ENCODE results near the gene HSPA6. TPM values are rescaled to one million over a fixed set of nuclear protein-coding genes. Genes with fewer than 3 reads are reported as not detected.
"Not testable (repeated sequence)": the region's sequence is repeated elsewhere in the genome, so short reads cannot be mapped to it uniquely, and the experiment has no call there.

The HSPA6 gene
- total RNA-seq, 1 donor from 2014 or later: 0.68 TPM

DNA sequence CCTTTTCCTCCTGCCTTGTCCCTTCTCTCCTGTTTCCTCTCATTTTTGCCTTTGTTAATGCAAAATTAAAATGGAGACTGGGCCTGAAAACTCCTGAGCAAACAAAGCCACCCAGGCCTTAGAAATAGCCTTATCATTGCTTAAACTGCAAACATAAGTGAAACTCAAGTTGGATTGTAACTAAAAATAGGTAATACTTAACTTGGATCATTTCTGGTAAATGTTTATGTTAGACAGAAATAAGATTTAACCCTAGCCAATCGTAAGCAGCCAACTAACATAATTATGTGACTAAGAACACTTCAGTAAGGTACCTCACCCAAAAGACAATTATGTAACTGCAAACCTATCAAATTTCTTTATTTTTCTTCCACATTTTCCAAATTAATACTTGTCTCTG is 10.4 kb upstream of the HSPA6 start:
- not testable (repeated sequence) for H3K4me2 ChIP-seq (ENCODE audit: low read length); DNase-seq (ENCODE audit: low read depth); H2AFZ ChIP-seq (ENCODE audit: low read depth, low read length); H3K9me3 ChIP-seq (ENCODE audit: insufficient read depth, low read depth, low read length); H3K4me3 Mint-ChIP-seq (ENCODE audit: unreplicated experiment); H3K79me2 ChIP-seq (ENCODE audit: insufficient read depth, low read length); H3K27me3 Mint-ChIP-seq (ENCODE audit: low read depth, unreplicated experiment); H3K27ac ChIP-seq (ENCODE audit: low read depth, low read length); FAIRE-seq; H3K27me3 ChIP-seq (ENCODE audit: insufficient read depth, low read length); H3K4me3 ChIP-seq (ENCODE audit: insufficient read depth, low read depth, low read length); H3K9ac ChIP-seq (ENCODE audit: low read length); H3K4me1 ChIP-seq (ENCODE audit: insufficient read depth, low read length); H4K20me1 ChIP-seq (ENCODE audit: insufficient read depth, low read length); H3K36me3 Mint-ChIP-seq (ENCODE audit: low read depth, unreplicated experiment); H3K36me3 ChIP-seq (ENCODE audit: insufficient read depth, low read length); H3K9me3 Mint-ChIP-seq (ENCODE audit: unreplicated experiment)
- H3K27ac Mint-ChIP-seq (ENCODE audit: unreplicated experiment): peak overlapping the region; percentile 62
- peaks cover 11% of the 10 kb centered on the region for H3K4me1 Mint-ChIP-seq (ENCODE audit: low read depth, unreplicated experiment)

DNA sequence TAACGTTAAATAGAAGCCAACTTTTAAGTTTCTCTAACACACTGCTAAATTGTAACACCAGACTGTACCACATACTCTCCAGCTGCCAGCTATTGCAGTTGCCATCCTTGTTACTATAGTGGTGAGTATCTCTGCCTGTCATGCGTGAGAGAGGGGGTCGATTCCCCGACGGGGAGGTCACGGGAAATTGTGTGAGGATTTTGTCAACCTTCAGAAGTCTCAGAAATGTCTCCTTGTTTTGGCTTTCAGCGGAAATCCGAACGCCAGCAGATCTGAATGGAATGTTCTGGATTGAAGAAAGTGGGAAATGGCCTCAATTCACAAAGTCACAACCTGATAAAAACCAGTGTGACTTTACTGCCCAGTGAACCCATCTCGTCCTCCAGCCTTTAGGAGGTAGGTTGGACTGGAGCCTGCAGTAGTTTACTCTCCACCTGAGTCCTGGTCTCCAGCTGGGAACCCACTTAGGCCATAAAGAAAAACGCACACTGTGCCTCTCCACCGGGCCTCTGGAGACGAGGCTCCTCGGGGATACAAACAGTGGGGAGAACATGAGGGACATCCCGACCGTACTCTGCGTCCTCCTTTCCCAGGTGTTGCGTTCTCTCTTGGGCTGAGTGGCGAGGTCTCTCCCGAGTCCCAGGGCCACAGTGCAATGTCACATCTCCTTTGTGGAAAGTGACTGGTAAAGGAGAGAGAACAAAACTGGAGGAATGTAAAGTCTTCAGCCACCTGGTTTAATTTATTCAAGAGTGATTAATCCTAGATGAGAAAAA is 1.1 kb upstream of the HSPA6 start:
- H3K4me1 ChIP-seq (ENCODE audit: insufficient read depth, low read length); H3K9me3 Mint-ChIP-seq (ENCODE audit: unreplicated experiment); H3K36me3 Mint-ChIP-seq (ENCODE audit: low read depth, unreplicated experiment); H3K79me2 ChIP-seq (ENCODE audit: insufficient read depth, low read length); H3K4me2 ChIP-seq (ENCODE audit: low read length); DNase-seq (ENCODE audit: low read depth); H4K20me1 ChIP-seq (ENCODE audit: insufficient read depth, low read length); H3K36me3 ChIP-seq (ENCODE audit: insufficient read depth, low read length); H3K27me3 ChIP-seq (ENCODE audit: insufficient read depth, low read length); H2AFZ ChIP-seq (ENCODE audit: low read depth, low read length); H3K4me3 ChIP-seq (ENCODE audit: insufficient read depth, low read depth, low read length); H3K27ac ChIP-seq (ENCODE audit: low read depth, low read length); H3K9ac ChIP-seq (ENCODE audit: low read length); H3K9me3 ChIP-seq (ENCODE audit: insufficient read depth, low read depth, low read length); FAIRE-seq; H3K4me1 Mint-ChIP-seq (ENCODE audit: low read depth, unreplicated experiment): not testable (repeated sequence)
- Mint-ChIP-seq H3K27ac (ENCODE audit: unreplicated experiment) (peak overlapping the region; percentile 91), H3K27me3 (ENCODE audit: low read depth, unreplicated experiment) (peaks cover 14% of the 10 kb centered on the region), H3K4me3 (ENCODE audit: unreplicated experiment) (peak overlapping the region; percentile 86)

DNA sequence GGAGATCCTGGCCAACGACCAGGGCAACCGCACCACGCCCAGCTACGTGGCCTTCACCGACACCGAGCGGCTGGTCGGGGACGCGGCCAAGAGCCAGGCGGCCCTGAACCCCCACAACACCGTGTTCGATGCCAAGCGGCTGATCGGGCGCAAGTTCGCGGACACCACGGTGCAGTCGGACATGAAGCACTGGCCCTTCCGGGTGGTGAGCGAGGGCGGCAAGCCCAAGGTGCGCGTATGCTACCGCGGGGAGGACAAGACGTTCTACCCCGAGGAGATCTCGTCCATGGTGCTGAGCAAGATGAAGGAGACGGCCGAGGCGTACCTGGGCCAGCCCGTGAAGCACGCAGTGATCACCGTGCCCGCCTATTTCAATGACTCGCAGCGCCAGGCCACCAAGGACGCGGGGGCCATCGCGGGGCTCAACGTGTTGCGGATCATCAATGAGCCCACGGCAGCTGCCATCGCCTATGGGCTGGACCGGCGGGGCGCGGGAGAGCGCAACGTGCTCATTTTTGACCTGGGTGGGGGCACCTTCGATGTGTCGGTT is 477 bp downstream of the HSPA6 start:
- H3K9me3 Mint-ChIP-seq (ENCODE audit: unreplicated experiment); H4K20me1 ChIP-seq (ENCODE audit: insufficient read depth, low read length); H3K4me1 Mint-ChIP-seq (ENCODE audit: low read depth, unreplicated experiment); H3K79me2 ChIP-seq (ENCODE audit: insufficient read depth, low read length); DNase-seq (ENCODE audit: low read depth); FAIRE-seq; H3K9ac ChIP-seq (ENCODE audit: low read length); H3K36me3 ChIP-seq (ENCODE audit: insufficient read depth, low read length); H3K9me3 ChIP-seq (ENCODE audit: insufficient read depth, low read depth, low read length); H3K36me3 Mint-ChIP-seq (ENCODE audit: low read depth, unreplicated experiment); H3K27ac Mint-ChIP-seq (ENCODE audit: unreplicated experiment); H3K4me1 ChIP-seq (ENCODE audit: insufficient read depth, low read length); H3K27me3 ChIP-seq (ENCODE audit: insufficient read depth, low read length); H3K27ac ChIP-seq (ENCODE audit: low read depth, low read length): not testable (repeated sequence)
- H3K4me3 ChIP-seq (ENCODE audit: insufficient read depth, low read depth, low read length): peak overlapping the region; percentile 42
- Mint-ChIP-seq H3K4me3 (ENCODE audit: unreplicated experiment) (peak overlapping the region; percentile 74), H3K27me3 (ENCODE audit: low read depth, unreplicated experiment) (peaks cover 16% of the 10 kb centered on the region)
- H3K4me2 ChIP-seq (ENCODE audit: low read length): peak overlapping the region; percentile 66
- peak overlapping the region; percentile 73 for H2AFZ ChIP-seq (ENCODE audit: low read depth, low read length)

DNA sequence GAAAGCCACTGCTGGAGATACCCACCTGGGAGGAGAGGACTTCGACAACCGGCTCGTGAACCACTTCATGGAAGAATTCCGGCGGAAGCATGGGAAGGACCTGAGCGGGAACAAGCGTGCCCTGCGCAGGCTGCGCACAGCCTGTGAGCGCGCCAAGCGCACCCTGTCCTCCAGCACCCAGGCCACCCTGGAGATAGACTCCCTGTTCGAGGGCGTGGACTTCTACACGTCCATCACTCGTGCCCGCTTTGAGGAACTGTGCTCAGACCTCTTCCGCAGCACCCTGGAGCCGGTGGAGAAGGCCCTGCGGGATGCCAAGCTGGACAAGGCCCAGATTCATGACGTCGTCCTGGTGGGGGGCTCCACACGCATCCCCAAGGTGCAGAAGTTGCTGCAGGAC is 981 bp downstream of the HSPA6 start:
- peaks cover 16% of the 10 kb centered on the region for H3K27me3 Mint-ChIP-seq (ENCODE audit: low read depth, unreplicated experiment)

DNA sequence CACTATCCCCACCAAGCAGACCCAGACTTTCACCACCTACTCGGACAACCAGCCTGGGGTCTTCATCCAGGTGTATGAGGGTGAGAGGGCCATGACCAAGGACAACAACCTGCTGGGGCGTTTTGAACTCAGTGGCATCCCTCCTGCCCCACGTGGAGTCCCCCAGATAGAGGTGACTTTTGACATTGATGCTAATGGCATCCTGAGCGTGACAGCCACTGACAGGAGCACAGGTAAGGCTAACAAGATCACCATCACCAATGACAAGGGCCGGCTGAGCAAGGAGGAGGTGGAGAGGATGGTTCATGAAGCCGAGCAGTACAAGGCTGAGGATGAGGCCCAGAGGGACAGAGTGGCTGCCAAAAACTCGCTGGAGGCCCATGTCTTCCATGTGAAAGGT is 1.6 kb downstream of the HSPA6 start:
- not testable (repeated sequence) for H4K20me1 ChIP-seq (ENCODE audit: insufficient read depth, low read length); DNase-seq (ENCODE audit: low read depth); H3K9me3 Mint-ChIP-seq (ENCODE audit: unreplicated experiment); H3K36me3 ChIP-seq (ENCODE audit: insufficient read depth, low read length); FAIRE-seq; H2AFZ ChIP-seq (ENCODE audit: low read depth, low read length); H3K27me3 ChIP-seq (ENCODE audit: insufficient read depth, low read length); H3K4me1 Mint-ChIP-seq (ENCODE audit: low read depth, unreplicated experiment); H3K27ac ChIP-seq (ENCODE audit: low read depth, low read length); H3K4me2 ChIP-seq (ENCODE audit: low read length); H3K36me3 Mint-ChIP-seq (ENCODE audit: low read depth, unreplicated experiment); H3K4me1 ChIP-seq (ENCODE audit: insufficient read depth, low read length); H3K4me3 ChIP-seq (ENCODE audit: insufficient read depth, low read depth, low read length); H3K9ac ChIP-seq (ENCODE audit: low read length); H3K79me2 ChIP-seq (ENCODE audit: insufficient read depth, low read length); H3K4me3 Mint-ChIP-seq (ENCODE audit: unreplicated experiment); H3K9me3 ChIP-seq (ENCODE audit: insufficient read depth, low read depth, low read length); H3K27ac Mint-ChIP-seq (ENCODE audit: unreplicated experiment)
- H3K27me3 Mint-ChIP-seq (ENCODE audit: low read depth, unreplicated experiment): peaks cover 16% of the 10 kb centered on the region

More for the DNA sequence above, 981 bp downstream of the HSPA6 start:
- H3K4me3 ChIP-seq (ENCODE audit: insufficient read depth, low read depth, low read length); H4K20me1 ChIP-seq (ENCODE audit: insufficient read depth, low read length); H3K36me3 Mint-ChIP-seq (ENCODE audit: low read depth, unreplicated experiment); H2AFZ ChIP-seq (ENCODE audit: low read depth, low read length); H3K79me2 ChIP-seq (ENCODE audit: insufficient read depth, low read length); H3K27ac Mint-ChIP-seq (ENCODE audit: unreplicated experiment); H3K9me3 ChIP-seq (ENCODE audit: insufficient read depth, low read depth, low read length); H3K4me1 ChIP-seq (ENCODE audit: insufficient read depth, low read length); DNase-seq (ENCODE audit: low read depth); H3K9me3 Mint-ChIP-seq (ENCODE audit: unreplicated experiment); H3K36me3 ChIP-seq (ENCODE audit: insufficient read depth, low read length); FAIRE-seq; H3K27me3 ChIP-seq (ENCODE audit: insufficient read depth, low read length); H3K4me1 Mint-ChIP-seq (ENCODE audit: low read depth, unreplicated experiment); H3K9ac ChIP-seq (ENCODE audit: low read length); H3K27ac ChIP-seq (ENCODE audit: low read depth, low read length): not testable (repeated sequence)
- H3K4me3 Mint-ChIP-seq (ENCODE audit: unreplicated experiment): peak overlapping the region; percentile 74
- peak overlapping the region; percentile 66 for H3K4me2 ChIP-seq (ENCODE audit: low read length)

DNA sequence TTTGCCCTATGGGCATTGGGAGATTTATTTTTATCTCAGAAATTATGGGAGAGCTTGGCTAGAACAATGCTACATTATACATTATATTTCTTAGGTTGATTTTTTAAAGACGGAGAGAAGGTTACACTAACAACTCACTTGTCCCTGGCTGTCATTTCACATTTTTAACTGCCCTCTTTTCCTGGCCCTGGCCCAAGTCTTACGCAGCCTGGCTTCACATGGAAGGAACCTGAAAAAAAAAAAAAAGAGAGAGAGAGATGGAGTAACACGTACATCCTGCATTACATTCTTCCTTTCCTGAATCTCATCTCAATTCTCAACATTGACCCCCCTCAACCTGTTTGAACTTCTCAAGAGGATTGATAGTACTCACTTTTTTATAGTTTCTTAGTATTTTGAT is 4.2 kb downstream of the HSPA6 start:
- not testable (repeated sequence) for H3K4me3 Mint-ChIP-seq (ENCODE audit: unreplicated experiment); H3K27ac Mint-ChIP-seq (ENCODE audit: unreplicated experiment); H3K4me3 ChIP-seq (ENCODE audit: insufficient read depth, low read depth, low read length); H3K79me2 ChIP-seq (ENCODE audit: insufficient read depth, low read length); H3K27ac ChIP-seq (ENCODE audit: low read depth, low read length); H3K9me3 Mint-ChIP-seq (ENCODE audit: unreplicated experiment); H3K4me2 ChIP-seq (ENCODE audit: low read length); H3K27me3 ChIP-seq (ENCODE audit: insufficient read depth, low read length); FAIRE-seq; H2AFZ ChIP-seq (ENCODE audit: low read depth, low read length); H4K20me1 ChIP-seq (ENCODE audit: insufficient read depth, low read length); H3K36me3 Mint-ChIP-seq (ENCODE audit: low read depth, unreplicated experiment); H3K36me3 ChIP-seq (ENCODE audit: insufficient read depth, low read length); DNase-seq (ENCODE audit: low read depth); H3K9me3 ChIP-seq (ENCODE audit: insufficient read depth, low read depth, low read length); H3K9ac ChIP-seq (ENCODE audit: low read length); H3K4me1 ChIP-seq (ENCODE audit: insufficient read depth, low read length); H3K4me1 Mint-ChIP-seq (ENCODE audit: low read depth, unreplicated experiment)
- peaks cover 13% of the 10 kb centered on the region for H3K27me3 Mint-ChIP-seq (ENCODE audit: low read depth, unreplicated experiment)

All from astrocyte (in vitro differentiated cells and primary cell).